AG04450 (cell line): ENCODE data around the gene CDH4. TPM values are rescaled to one million over a fixed set of nuclear protein-coding genes. Genes with fewer than 3 reads are reported as not detected.

Source experiments
- CTCF ChIA-PET: fragments of 300-600, 350-600 bp; formaldehyde crosslinking; extraction: SDS; loops from one replicate; lab custom pipeline; 2022; ENCODE audit warnings: antibody characterized with exemption, inconsistent platforms; lab: Charles Lee
- POLR2A ChIA-PET: fragments of 350-600 bp; formaldehyde crosslinking; extraction: SDS; loops from one replicate; lab custom pipeline; 2021; ENCODE audit warnings: antibody characterized with exemption, inconsistent platforms; lab: Yijun Ruan, JAX
- DNase-seq: peaks from one replicate; pipeline ENCODE4 v3.0.0-alpha.2; 2011; ENCODE audit warnings: low read depth, low spot score
- H3K27ac ChIP-seq: one replicate; pipeline ENCODE4 v1.5.1; 2012; ENCODE audit warnings: low read depth, low read length, control low read depth
- H3K27me3 ChIP-seq: one replicate; pipeline ENCODE4 v1.6.0; 2012; ENCODE audit warnings: low read length; ENCODE audit not compliant: control insufficient read depth, insufficient read depth
- H3K4me3 ChIP-seq: 2 replicates; pipeline ENCODE4 v1.5.1; 2011; ENCODE audit warnings: mild to moderate bottlenecking, low read depth, low read length, control low read depth
- H3K9me3 ChIP-seq: 2 replicates; pipeline ENCODE4 v1.5.1; 2012; ENCODE audit warnings: low read length; ENCODE audit not compliant: control insufficient read depth, insufficient read depth
- CTCF ChIP-seq: IDR thresholded peaks from 2 replicates; pipeline ENCODE4 v1.5.1; 2011; ENCODE audit warnings: low read depth, low read length, control low read depth, inconsistent platforms
- polyA plus RNA-seq: library from polyadenylated mRNA; depleted of rRNA; stranded (reverse); fragments of >200 nt; gene quantifications from 2 replicates; pipeline ENCODE4 v1.2.3, GENCODE V29; 2011

CDH4 gene
- polyA plus RNA-seq, 1 experiment, result 1.6 TPM

GRCh38 chr20:61260905-61261304 lies 8.8 kb downstream of the CDH4 start:
- DNase-seq, result no peak
- Histone ChIP-seq H3K9me3 (no peaks in the 10 kb centered on the region), H3K27me3 (no peaks in the 10 kb centered on the region), H3K4me3 (no peak overlapping the region), H3K27ac (no peak overlapping the region)
- ChIA-PET POLR2A (no interaction called here), CTCF (no interaction called here)
- 0 out of 2 replicates have a peak, but pooled peaks have one; percentile 8 for TF ChIP-seq CTCF

- Histone ChIP-seq H3K27ac (no peak overlapping the region), H3K4me3 (no peak overlapping the region), H3K27me3 (no peaks in the 10 kb centered on the region), H3K9me3 (no peaks in the 10 kb centered on the region)
- DNase-seq, result no peak
- CTCF ChIA-PET, result interaction anchor here (0.6 to 2.5 kb wide), 3 partner anchors 626 to 831 kb away, joined by 5 to 7 read pairs (median 5); no protein-coding TSS in a partner anchor
- POLR2A ChIA-PET, result no interaction called here
- no peak for TF ChIP-seq CTCF
These were observed 10.0 kb downstream of the CDH4 start for GRCh38 chr20:61262036-61262435.

- no peak overlapping the region for H3K4me3 ChIP-seq
- DNase-seq, result no peak
- H3K27ac ChIP-seq, result no peak overlapping the region
- no peaks in the 10 kb centered on the region for H3K9me3 ChIP-seq
- ChIA-PET CTCF (interaction anchor here (0.6 to 2.5 kb wide), 18 partner anchors 9 to 1206 kb away, joined by 3 to 17 read pairs (median 5); partner anchors contain the start of gene CDH4), POLR2A (interaction anchor here (0.5 kb wide), 1 partner anchor 77 kb away, joined by 3 read pairs; no protein-coding TSS in a partner anchor)
- no peak for TF ChIP-seq CTCF
- no peaks in the 10 kb centered on the region for H3K27me3 ChIP-seq
These were observed 10.5 kb downstream of the CDH4 start for GRCh38 chr20:61262514-61262913.

GRCh38 chr20:61263084-61263695 lies 11.1 kb downstream of the CDH4 start:
- no peak for DNase-seq
- peak; percentile 95 for TF ChIP-seq CTCF
- H3K4me3 ChIP-seq, result no peak overlapping the region
- POLR2A ChIA-PET, result interaction anchor here (0.5 kb wide), 1 partner anchor 77 kb away, joined by 3 read pairs; no protein-coding TSS in a partner anchor
- CTCF ChIA-PET, result interaction anchor here (0.6 to 2.5 kb wide), 19 partner anchors 10 to 1206 kb away, joined by 3 to 17 read pairs (median 4); partner anchors contain the start of gene CDH4
- H3K9me3 ChIP-seq, result no peaks in the 10 kb centered on the region; the same call in 1 of the 2 replicates
- H3K27me3 ChIP-seq, result no peaks in the 10 kb centered on the region
- no peak overlapping the region for H3K27ac ChIP-seq

- CTCF ChIA-PET, result interaction anchor here (0.7 to 2.5 kb wide), 12 partner anchors 11 to 1054 kb away, joined by 3 to 17 read pairs (median 6); partner anchors contain the start of gene CDH4
- DNase-seq, result no peak
These were observed 11.9 kb downstream of the CDH4 start for GRCh38 chr20:61263938-61264337.

More at GRCh38 chr20:61263938-61264337, 11.9 kb downstream of the CDH4 start:
- POLR2A ChIA-PET, result no interaction called here
- H3K9me3 ChIP-seq, result no peaks in the 10 kb centered on the region; the same call in 1 of the 2 replicates
- H3K27ac ChIP-seq, result no peak overlapping the region
- no peak overlapping the region for H3K4me3 ChIP-seq
- no peaks in the 10 kb centered on the region for H3K27me3 ChIP-seq
- TF ChIP-seq CTCF, result no peak
